C1 segment of cervical spinal cord (tissue), 14 donors: Measurements from ENCODE around the gene CDH22.

ENCODE experiments used
- DNase-seq, 14 donors: peaks; one replicate each; lab custom pipeline; 2025; lab: John Stamatoyannopoulos, UW

The CDH22 gene

GRCh38 chr20:46268131-46268614 lies 40.1 kb downstream of the CDH22 start:
- DNase-seq = peak in 1 of 14 donors; percentile 53

GRCh38 chr20:46267108-46268105 lies 40.9 kb downstream of the CDH22 start:
- peak in 5 of 14 donors; percentile 5 to 33 (median 20) for DNase-seq

GRCh38 chr20:46265539-46265938 lies 42.8 kb downstream of the CDH22 start:
- DNase-seq = no peak

- DNase-seq = no peak
These were observed 43.7 kb downstream of the CDH22 start for GRCh38 chr20:46264391-46265266.

- DNase-seq = peak in 8 of 14 donors; percentile 5 to 80 (median 9)
These were observed 46.6 kb downstream of the CDH22 start for GRCh38 chr20:46261456-46262253.

GRCh38 chr20:46260936-46261454 lies 47.3 kb downstream of the CDH22 start:
- no peak for DNase-seq

GRCh38 chr20:46260480-46260879 lies 47.8 kb downstream of the CDH22 start:
- DNase-seq = peak in 9 of 14 donors; percentile 9 to 55 (median 19)

- no peak for DNase-seq
These were observed 48.9 kb downstream of the CDH22 start for GRCh38 chr20:46259260-46259859.

GRCh38 chr20:46257887-46258286 lies 50.4 kb downstream of the CDH22 start:
- DNase-seq = no peak

- DNase-seq = no peak
These were observed 52.0 kb downstream of the CDH22 start for GRCh38 chr20:46256293-46256692.

- DNase-seq = peak in 7 of 14 donors; percentile 0 to 93 (median 33)
These were observed 52.7 kb downstream of the CDH22 start for GRCh38 chr20:46255440-46256104.

GRCh38 chr20:46253391-46253790 lies 54.9 kb downstream of the CDH22 start:
- DNase-seq = peak in 4 of 14 donors; percentile 2 to 74 (median 6)

- DNase-seq = no peak
These were observed 55.8 kb downstream of the CDH22 start for GRCh38 chr20:46252352-46253091.

GRCh38 chr20:46251211-46251673 lies 57.1 kb downstream of the CDH22 start:
- no peak for DNase-seq

- DNase-seq = no peak
These were observed 57.5 kb downstream of the CDH22 start for GRCh38 chr20:46250772-46251171.

GRCh38 chr20:46249671-46250070 lies 58.6 kb downstream of the CDH22 start:
- no peak for DNase-seq

- DNase-seq = no peak
These were observed 61.7 kb downstream of the CDH22 start for GRCh38 chr20:46246559-46246958.

- no peak for DNase-seq
These were observed 64.3 kb downstream of the CDH22 start for GRCh38 chr20:46243707-46244628.
